GM19240 (cell line): ENCODE data around the gene BCR.
"Not testable (repeated sequence)": the region's sequence is repeated elsewhere in the genome, so short reads cannot be mapped to it uniquely, and the experiment has no call there.

Source experiments
- DNase-seq: peaks from one replicate; pipeline ENCODE4 v3.0.0; 2011; ENCODE audit warnings: low spot score; ENCODE audit not compliant: insufficient read length

Gene BCR

DNA sequence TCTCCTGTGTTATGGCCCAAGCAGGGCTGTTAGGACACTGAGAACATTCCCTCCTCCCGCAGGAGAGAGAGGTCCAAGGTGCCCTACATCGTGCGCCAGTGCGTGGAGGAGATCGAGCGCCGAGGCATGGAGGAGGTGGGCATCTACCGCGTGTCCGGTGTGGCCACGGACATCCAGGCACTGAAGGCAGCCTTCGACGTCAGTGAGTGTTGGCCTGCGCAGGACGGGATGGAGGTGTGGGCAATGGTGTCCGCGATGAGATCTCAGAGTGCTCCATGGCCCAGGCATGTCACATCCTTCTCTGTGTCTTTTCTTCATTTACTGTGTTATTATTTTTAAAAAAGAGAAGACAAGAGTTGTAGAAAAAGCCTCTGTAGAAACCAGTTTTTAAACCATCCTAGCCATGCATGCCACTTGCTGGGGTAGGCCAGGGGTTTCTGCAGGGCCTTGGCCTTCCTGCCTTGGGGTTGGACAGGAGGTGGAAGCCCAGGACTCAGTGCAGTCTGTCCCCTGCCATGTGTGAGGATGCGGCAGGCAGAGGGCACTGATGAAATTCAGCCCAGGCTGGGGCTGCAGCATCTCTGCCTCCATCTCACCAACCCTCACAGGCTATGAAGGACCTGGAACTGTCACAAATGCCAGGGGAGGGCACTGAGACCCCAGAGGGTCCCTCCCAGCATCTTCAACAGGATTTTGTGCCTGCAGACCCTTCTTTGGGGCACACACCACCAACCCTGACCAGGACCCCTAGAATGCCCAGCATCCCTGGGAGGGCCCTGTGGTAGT is 131.5 kb downstream of the BCR start:
- DNase-seq = not testable (repeated sequence)

DNA sequence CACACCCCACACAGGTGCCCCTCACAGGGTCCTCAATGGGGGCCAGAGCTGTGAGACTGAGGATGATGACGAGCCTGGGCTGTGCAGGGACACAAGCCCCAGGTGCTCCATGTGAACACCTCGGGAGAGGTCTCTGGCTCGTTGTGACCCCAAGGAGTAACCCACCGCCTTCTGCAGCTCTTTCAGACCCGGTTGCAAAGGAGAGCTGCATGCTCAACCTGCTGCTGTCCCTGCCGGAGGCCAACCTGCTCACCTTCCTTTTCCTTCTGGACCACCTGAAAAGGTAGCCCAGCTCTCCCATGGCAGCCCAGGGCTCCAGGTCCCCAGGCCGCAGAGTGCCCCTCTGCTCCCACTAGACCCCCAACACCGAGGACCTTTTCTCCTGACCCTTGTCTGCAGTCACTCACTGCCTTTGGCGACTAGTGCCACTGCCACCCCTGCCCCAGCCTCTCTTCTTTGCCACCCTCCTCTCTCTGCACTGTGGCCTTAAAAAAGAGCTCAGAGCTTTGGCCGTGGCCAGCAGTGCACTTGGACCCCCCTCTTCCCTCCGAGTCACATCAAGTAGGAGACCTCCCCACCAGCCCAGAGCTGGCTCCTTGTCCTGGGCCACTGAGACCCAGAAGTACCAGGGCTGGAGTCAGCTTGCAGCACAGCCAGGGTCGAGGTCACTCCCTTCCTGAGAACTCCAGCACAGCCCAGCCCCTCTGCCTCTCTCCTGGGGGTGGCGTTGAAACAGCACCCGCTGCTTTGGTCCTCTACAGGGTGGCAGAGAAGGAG is 133.7 kb downstream of the BCR start:
- no peak for DNase-seq

DNA sequence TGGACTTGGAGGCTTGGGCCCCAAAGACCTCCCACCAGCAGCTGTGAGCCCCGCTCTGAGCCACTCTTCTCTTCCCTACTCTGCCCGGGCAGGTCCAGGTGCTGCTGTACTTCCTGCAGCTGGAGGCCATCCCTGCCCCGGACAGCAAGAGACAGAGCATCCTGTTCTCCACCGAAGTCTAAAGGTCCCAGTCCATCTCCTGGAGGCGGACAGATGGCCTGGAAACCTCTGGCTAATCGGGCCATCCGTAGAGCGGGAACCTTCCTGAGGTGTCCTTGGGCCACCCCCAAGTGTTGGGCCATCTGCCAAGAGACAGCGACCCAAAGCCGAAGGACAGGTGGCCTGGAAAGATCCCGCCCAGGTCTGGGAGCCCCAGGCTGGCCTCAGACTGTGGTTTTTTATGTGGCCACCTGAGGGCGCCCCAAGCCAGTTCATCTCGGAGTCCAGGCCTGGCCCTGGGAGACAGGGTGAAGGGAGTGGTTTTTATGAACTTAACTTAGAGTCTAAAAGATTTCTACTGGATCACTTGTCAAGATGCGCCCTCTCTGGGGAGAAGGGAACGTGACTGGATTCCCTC is 135.1 kb downstream of the BCR start:
- peak; percentile 48 for DNase-seq

DNA sequence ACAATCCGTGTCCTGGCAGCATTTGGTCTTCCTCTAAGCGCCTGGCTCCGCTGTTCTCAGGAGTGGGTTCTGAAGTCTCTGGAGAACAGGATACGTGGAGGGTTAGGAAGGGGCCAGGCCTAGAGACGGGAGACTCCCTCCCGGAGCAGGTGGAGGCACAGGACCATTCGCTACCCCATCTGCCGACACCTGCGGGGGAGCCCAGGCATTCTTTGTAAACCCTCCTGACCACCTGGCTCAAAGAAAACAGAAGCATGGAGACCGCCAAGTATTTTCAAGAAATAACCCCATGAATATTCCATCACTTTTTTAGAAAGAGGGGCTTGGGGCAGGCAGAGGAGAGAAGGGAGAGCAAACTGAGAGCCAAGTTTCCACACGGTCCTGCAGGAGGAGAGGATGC is 136.3 kb downstream of the BCR start:
- not testable (repeated sequence) for DNase-seq

DNA sequence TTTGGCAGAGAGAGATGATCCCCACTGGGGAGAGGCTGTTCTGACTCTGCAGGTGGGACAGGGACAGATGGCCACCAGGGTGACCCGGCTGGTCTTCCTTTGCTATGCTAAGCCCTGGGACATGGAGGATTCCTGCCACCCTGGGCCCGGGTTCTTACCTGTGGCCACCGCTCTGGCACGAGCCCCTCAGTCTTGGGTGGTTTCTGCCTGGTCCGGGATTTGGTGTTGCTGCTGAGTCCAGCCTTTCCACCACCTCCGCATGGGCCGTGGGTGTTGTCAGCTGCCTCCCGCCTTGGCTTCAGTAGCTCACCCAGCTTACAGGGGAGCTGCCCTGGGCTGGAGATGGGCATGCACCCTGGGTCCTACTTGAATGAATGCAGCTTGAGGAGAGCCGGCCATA is 138.0 kb downstream of the BCR start:
- not testable (repeated sequence) for DNase-seq

DNA sequence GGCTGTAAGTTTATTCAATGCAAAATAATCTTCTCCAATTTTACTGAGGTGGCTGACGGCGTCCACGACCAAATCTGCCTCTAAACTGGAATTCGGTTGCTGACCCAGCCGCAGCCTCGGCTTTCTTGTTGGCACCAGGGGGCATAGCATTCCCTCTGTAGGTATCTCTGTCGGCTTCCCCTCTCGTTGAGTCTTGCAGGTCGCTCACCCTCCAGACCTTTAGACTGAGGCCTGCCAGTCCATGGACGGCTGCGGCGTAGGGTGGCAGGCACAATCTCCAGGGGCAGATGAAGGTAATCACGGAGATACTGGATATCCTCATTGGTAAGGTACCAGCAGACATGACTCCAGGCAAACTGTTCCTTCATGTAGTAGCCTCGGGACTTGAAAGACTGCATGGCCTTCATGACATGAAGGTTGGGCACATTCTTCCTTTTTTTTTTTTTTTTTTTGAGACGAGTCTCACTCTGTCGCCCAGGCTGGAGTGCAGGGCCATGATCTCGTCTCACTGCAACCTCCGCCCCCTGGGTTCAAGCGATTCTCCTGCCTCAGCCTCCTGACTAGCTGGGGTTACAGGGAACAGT is 142.3 kb downstream of the BCR start:
- not testable (repeated sequence) for DNase-seq

DNA sequence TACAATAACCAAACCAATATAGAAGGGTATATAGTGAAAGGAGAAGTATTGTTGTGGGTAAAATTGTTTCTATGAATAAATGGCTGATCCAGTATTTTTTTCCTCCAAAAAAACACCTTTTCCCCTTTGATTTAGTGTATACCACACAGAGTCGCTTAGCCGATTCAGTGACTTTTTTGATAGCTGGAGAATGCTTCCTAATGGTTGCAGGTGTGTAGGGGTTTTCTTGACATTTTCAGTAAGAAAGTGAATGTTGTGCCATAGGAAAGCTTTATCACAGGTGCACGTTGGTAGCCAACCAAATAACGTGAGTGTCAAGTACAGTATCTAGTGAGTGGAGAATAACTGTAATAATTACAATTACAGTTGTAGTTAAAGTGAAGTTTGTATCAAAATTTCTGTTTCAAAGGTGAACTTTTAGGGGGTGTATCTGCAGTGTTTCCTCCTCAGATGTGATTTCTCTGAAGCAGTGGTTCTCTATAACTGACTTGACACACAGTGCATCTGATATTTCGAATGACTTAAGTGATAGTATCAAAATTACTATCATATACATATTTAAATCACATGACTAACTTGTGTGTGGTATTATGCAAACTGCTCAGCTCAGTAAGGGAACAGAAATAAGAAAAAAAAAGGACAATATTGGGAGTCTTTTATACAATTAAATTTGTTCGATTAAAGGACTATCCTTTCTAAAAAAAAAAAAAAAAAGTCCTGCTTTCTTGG is 143.8 kb downstream of the BCR start:
- not testable (repeated sequence) for DNase-seq

DNA sequence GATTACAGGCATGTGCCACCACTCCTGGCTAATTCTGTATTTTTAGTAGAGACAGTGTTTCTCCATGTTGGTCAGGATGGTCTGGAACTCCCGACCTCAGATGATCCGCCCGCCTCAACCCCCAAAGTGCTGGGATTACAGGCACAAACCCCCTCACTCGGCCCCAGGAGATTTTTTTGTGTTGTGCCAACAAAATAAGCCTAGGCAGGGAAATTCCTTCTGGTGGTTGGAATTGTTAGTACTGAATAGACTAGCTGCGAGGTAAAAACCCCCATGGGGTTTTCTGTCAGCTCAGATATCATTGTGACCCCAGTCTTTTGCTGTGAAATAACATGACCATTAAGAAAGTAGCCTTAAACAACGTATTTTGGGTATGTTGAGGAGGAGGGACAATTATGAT is 144.9 kb downstream of the BCR start:
- DNase-seq = no peak

DNA sequence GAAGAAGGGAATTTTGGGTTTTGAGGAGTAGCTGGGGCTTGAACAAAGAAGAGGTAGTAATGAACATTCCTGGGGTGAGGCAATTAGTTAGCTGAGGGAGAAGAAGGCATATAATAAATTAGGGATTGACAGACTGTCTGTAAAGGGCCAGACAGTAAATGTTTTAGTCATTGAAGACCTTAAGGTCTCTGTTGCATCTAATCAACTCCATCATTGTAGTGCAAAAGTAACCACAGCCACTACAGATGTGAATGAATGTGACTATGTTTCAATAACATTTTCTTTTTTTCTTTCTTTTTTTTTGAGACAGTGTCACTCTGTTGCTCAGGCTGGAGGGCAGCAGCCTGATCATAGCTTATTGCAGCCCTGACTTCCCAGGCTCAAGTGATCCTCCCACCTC is 153.5 kb downstream of the BCR start:
- DNase-seq = not testable (repeated sequence)

DNA sequence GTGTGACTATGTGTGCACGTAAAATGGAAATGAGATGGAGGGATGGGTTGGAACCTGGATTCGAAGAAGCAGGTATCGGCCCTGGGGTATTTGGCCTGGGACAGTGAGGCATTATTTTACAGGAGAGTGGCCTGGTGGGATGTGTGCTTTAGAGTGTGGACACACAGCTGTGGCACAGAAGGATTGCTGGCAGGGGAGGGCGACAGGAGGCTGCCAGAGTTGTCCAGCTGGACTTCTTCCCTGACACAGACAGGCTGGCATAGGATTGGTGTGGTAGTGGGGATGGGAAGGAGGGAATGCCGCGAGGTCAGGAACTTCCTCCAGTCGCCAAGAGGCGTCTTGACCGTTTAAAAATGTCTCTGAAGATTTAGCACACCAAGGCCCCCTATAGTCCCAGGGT is 157.4 kb downstream of the BCR start:
- not testable (repeated sequence) for DNase-seq

DNA sequence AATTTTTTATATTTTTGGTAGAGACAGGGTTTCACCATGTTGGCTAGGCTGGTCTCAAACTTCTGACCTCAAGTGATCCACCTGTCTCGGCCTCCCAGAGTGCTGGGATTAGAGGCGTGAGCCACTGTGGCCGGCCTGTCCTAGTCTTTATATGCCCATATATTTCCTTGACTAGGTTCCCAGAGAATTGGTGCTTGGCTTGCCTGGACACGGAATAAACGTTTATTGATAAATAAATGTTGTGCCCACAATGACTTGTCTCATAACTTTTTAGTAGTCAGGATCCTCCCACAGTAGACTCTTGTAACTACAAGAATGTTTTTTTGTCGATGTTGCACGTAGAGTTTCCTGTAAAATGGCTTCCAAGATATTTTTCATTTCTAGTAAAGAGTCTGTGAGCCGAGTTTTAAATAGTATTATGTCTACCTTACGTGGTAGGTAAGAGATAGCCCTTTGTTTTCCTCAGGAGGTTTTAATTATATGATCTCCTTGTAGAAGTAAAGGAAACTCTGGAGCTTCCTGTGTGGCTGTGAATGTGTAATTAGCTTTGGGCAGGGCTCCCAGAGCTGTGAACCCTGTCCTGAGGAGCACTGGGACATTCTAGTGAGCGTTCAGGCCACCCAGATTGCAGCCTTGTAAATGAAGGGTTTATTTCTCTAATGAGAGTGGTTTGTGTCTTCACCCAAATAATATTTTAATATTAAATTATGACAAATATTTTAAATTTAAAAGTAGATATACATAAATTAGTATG is 161.8 kb downstream of the BCR start:
- not testable (repeated sequence) for DNase-seq

DNA sequence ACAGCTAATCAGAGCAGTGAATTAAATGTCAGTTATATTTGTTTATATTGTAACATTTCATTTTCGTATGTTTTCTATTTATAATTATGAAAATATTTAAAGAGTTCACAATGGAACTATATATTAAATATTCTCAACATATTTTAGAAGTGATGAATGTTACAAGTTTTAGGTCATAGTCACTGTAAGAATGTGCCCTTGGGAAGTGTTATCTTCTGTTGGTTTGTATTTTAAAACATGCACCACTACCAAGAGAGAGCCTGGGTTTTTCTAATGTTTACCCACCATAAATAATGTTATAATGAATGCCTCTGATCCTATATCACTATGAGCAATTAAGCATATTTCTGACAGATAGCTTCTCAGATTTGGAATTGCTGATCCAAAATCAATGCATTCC is 171.0 kb downstream of the BCR start:
- DNase-seq = no peak

DNA sequence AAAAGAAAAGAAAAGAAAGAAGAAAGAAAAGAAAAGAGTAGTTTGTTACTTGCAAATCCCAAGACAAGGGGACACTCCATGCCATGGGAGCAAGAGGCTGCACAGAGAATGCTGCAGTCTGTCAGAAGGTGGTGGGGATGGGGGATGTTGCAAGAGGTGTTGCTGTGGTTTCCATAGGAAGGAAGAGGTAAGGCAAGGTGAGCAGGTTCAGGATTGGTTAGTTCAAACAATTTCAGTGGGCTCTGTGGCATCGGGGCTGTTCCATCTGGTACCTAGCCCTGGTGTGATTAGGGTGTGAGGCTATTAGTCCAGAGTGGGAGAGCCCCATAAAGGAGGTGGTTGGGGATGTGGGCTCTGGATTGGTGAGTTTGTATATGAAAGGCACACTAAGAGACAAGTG is 172.7 kb downstream of the BCR start:
- no peak for DNase-seq

DNA sequence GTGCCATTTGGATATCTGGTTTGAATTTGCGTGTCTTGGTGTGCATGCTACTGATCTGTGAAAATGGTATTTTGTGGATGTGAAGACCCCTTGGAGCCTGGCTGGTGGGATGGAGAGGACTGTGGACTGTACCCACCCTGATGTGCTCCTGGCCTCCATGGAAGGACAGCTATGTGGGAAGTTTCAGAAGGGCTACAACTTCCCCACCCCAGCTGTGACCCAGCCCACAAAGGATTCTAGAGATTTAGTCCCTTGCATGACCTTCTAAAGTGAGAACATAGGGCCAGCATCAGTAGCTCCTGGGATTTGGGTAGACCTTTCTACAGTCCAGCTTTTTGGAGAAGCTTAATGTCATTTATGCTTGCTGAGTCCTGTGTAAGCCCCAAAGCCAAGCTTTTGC is 173.4 kb downstream of the BCR start:
- no peak for DNase-seq

DNA sequence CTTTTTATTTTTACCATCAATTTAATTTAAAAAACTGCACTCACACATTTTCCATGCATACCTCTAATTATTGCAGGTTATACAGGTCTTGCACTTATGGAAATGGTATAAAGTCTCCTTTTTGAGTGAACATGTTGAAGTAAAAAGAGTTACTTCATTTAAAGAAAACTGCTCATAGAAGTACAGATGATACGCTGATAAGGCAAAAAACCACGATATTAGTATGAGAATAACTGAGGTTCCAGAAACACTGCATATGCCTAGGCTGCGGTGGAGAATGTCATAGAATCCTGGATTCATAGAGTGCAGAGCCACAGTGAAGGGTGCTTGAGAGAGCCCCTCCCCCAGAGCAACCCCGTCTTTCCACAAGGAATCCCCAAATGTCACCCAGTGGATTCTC is 175.8 kb downstream of the BCR start:
- DNase-seq = no peak

DNA sequence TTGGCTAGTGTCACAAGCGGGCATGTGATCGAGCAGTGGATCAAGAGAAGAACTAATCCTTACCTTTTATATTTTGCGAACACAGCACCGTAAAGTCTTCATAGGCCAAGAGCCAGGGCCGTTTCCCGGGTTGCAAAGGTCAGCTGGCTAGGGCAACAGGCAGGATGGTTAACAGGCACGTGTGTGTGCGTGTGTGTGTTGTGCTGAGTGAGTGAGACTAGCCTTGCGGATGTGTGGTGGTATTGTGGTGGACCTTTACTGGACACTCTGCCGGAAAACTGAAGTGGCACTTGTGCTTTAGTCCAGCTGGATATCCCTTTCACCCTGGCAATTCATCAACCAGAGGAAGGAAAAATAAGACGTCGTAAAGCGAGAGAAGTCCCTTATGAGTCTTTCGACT is 176.7 kb downstream of the BCR start:
- no peak for DNase-seq

DNA sequence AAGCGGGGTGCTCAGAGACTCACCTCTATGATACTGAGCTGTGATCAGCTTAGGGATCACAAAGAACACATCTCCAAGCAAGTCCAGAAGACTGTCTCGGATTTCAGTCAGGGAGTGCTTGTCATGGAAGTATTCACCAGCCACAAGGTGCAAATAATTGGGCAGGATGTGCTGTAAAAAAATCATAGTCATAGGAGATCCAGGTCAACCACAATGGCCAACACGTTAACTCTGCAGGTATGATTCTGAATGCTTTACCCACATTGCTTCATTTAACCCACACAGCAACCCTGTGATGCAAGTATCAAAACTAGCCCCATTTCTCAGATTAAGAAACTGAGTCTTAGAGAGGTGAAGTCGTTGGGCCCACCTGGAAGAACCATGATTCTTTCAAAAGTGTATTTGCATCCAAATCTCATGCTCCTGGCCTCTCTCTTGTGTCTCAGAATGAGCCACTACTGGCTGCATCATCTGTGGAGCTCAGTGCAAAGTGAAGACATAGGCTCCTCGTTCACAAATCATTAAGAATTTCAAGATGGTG is 179.3 kb downstream of the BCR start:
- DNase-seq = no peak

DNA sequence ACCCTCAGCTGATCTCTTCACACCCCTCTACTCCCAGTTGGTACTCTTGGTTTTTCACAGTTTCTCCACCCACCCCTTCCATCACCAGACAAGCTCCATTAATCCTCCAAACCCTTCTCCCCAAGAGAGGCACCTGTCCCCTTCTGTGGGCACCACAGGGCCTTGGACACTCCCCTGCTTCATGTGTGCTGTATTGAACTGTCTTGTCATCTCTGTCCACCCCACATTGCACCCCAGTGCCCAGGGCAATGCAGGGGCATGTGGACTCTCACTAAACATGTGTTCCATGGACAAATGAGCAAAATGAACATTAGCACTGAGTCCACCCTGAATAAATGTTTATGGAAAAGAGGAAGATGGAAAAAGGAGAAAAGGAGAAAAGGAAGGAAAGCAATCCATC is 181.4 kb downstream of the BCR start:
- no peak for DNase-seq

DNA sequence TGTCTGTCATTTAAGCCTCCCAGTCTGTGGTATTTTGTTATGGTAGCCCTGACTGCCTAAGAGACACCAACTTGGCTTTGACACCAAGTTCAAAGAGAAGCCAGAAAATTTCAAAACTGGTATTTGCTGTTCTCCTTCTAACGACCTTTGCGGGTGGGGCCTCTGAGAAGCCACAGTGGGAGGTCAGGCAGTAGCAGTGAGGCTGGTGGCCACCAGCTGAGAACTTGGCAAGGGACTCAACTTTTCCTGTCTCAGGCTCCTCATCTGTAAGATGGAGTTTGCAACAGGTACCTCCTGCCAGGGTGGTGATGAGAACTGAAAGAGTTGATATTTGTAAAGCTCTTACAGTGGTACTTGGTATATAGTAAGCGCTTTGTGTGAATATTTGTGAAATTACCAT is 183.4 kb downstream of the BCR start:
- no peak for DNase-seq

DNA sequence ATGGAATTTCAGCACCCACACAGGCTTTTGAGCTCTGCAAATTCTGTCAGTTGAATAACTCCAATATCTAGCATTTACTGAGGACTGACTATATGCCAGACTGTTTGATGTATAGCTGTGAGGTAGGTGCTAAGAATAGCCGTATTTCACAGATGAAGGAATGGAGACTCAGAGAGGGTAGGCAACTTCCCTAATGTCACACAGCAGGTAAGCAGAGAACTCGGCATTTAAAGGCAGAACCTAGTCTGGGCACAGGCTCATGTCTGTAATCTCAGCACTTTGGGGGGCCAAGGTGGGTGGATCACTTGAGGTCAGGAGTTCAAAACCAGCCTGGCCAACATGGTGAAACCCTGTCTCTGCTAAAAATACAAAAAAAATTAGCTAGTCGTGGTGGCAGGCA is 184.1 kb downstream of the BCR start:
- DNase-seq = no peak
